ENCODE measurements around the gene SLC30A7. TPM values are rescaled to one million over a fixed set of nuclear protein-coding genes. Genes with fewer than 3 reads are reported as not detected.

The SLC30A7 gene
- total and polyA plus RNA-seq, 2 of the 13 experiments (the other 11 are each of a cell fraction or from before 2014, with no cell fraction given) = 8.3 to 40.8 TPM

- TF ChIP-seq ZNF639 (CRISPR knock-in tag; conservative IDR thresholded peaks at IDR 0.05) (0 out of 2 replicates have a peak, but pooled peaks have one; percentile 21), IKZF5 (CRISPR knock-in tag; IDR thresholded peaks at IDR 0.05) (no peak), ZBTB39 (CRISPR knock-in tag; IDR thresholded peaks at IDR 0.05) (no peak), POLR2AphosphoS5 (IDR thresholded peaks at IDR 0.05; ENCODE audit: low read depth, low read length) (peak; percentile 69), ZSCAN25 (CRISPR knock-in tag; IDR thresholded peaks at IDR 0.05) (no peak), ZSCAN5A (CRISPR knock-in tag; IDR thresholded peaks at IDR 0.05; ENCODE audit: borderline replicate concordance) (no peak), RXRA (CRISPR knock-in tag; IDR thresholded peaks at IDR 0.05) (0 out of 2 replicates have a peak, but pooled peaks have one; percentile 31), ZBTB7B (CRISPR knock-in tag; IDR thresholded peaks at IDR 0.05) (no peak), NCOA2 (CRISPR knock-in tag; IDR thresholded peaks at IDR 0.05) (no peak), ZNF564 (CRISPR knock-in tag; IDR thresholded peaks at IDR 0.05) (no peak), ZFX (CRISPR knock-in tag; IDR thresholded peaks at IDR 0.05; ENCODE audit: low read depth) (peak; percentile 63), FOXO4 (CRISPR knock-in tag; conservative IDR thresholded peaks at IDR 0.05) (no peak), ZNF33B (CRISPR knock-in tag; IDR thresholded peaks at IDR 0.05) (0 out of 2 replicates have a peak, but pooled peaks have one; percentile 22), ARID4A (CRISPR knock-in tag; IDR thresholded peaks at IDR 0.05; ENCODE audit: borderline replicate concordance) (peak; percentile 90), SAP130 (CRISPR knock-in tag; IDR thresholded peaks at IDR 0.05; ENCODE audit: low read depth) (peak; percentile 93), NR2C2 (CRISPR knock-in tag; IDR thresholded peaks at IDR 0.05; ENCODE audit: borderline replicate concordance) (peak; percentile 98)
Observed at GRCh38 chr1:100894603-100895539, 1.0 kb upstream of the SLC30A7 start, which contains the start of gene EXTL2 (continued).
